ENCODE data around the gene GPR4.
"Not testable (repeated sequence)": the region's sequence is repeated elsewhere in the genome, so short reads cannot be mapped to it uniquely, and the experiment has no call there.

GPR4 gene

GRCh38 chr19:45621976-45622503 lies 20.0 kb upstream of the GPR4 start:
- FAIRE-seq = no peak

DNA sequence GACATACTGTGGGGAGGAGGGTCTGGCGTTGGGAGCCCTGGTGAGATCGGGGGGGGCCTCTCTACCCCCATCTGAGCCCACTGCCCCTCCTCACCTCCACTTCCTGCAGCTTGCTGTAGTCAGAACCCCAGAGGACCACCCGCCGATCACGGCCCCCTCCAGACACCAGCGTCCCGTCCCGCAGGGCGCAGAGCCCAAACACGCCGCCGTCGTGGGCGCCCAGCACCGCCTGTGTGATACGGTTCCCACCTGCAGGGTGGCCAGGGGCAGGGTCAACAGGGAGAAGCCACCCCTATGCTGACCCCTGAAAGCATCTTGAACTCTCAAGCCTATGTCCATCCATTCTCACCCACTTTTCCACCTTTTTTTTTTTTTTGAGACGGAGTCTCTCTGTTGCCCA lies 19.4 kb upstream of the GPR4 start:
- FAIRE-seq = no peak

- FAIRE-seq = no peak
Measured at GRCh38 chr19:45616704-45617017, 14.6 kb upstream of the GPR4 start.

DNA sequence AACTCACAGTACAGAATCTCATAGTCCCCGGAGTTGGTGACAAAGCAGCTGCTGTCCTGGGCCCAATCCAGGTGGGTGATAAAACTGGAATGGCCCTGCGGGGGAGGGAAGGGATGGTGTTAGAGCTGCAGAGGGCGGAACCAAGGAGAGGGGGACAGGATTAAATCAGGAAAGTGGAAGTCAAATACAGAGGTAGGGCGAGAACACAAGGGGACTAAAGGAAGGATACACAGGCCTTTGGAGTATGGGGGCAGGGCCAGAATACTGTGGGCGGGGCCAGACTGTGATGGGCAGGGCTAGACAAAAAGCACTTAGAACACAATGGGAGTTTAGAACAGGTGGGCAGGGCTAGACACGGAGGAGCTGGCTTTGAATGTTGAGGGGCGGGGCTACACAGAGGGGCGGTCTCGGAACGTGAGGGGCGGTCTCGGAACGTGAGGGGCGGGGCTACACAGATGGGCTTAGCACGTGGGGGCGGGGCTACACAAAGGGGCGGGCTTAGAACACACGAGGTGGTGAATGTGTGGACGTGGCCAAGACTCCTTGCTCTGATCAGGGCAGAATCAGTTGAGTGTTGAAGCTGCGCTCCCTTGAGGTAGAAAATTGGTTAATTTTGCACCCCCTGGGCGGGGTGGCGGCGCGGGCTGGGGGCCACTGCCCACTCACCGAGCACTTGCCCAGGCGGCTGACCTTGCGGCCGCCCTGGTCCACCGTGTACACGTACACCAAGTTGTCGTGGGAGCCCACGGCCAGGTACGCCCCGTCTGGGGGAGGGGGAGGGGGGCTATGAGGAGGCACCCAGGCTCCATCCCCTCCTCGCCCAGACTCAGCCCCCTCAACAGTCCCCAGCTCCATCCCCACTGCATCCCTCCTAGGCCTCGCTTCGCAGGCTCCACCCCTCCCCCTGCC lies 14.0 kb upstream of the GPR4 start:
- FAIRE-seq = peak; percentile 33

DNA sequence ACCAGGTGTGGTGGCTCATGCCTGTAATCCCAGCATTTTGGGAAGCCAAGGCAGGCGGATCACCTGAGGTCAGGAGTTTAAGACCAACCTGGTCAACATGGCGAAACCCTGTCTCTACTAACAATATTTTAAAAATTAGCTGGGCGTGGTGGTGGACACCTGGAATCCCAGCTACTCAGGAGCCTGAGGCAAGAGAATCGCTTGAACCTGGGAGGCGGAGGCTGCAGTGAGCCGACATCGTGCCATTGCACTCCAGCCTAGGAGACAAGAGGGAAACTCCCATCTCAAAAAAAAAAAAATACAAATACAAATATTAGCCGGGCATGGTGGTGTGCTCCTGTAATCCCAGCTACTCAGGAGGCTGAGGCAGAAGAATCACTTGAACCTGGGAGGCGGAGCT lies 13.0 kb upstream of the GPR4 start:
- FAIRE-seq = not testable (repeated sequence)

DNA sequence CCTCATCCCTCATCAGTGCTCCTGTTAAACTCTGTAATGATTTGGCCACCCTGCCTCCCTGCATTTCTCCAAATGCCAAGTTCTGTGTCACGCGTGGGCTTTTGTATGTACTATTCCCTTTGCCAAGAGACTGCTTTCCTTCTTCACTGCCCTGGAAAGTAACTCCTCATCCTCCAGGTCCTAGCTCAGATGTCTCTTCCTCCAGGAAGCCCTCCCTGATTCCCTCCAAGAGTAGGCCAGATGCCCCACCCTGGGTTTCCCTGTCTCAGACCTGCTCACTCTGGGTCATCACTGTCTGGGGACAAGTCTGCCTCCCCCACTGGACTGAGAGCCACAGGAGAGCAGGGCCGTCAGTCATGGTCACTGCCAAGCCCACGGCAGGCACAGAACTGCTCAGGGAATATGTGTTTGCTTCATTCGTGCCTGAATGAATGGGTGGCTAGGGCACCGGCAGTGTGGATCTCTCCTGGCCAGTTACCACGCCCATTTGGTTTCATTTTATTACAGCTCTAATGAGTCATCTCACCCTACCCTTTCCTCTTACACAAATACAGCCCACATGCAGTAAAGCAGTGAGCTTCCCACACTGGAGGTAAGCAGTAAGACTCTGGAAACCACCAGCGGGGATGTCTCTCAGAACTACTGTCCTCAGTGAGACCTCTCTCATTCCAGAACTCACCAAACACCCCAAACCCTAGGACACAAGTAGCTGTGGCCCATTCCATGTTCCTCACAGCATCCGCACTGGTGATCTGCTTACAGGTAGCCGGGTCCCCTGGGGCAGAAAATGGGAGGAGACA lies 12.1 kb upstream of the GPR4 start:
- FAIRE-seq = no peak

DNA sequence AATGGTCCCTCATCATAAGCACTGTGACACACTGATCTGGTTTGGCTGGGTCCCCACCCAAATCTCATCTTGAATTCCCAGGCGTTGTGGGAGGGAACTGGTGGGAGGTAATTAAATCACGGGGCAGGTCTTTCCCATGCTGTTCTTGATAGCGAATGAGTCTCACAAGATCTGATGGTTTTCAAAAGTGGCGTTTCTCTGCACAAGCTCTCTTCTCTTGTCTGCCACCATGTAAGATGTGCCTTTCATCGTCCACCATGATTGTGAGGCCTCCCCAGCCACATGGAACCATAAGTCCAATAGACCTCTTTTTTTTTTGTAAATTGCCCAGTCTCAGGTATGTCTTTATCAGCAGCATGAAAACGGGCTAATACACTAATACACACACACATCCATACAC lies 6.9 kb upstream of the GPR4 start:
- no peak for FAIRE-seq

DNA sequence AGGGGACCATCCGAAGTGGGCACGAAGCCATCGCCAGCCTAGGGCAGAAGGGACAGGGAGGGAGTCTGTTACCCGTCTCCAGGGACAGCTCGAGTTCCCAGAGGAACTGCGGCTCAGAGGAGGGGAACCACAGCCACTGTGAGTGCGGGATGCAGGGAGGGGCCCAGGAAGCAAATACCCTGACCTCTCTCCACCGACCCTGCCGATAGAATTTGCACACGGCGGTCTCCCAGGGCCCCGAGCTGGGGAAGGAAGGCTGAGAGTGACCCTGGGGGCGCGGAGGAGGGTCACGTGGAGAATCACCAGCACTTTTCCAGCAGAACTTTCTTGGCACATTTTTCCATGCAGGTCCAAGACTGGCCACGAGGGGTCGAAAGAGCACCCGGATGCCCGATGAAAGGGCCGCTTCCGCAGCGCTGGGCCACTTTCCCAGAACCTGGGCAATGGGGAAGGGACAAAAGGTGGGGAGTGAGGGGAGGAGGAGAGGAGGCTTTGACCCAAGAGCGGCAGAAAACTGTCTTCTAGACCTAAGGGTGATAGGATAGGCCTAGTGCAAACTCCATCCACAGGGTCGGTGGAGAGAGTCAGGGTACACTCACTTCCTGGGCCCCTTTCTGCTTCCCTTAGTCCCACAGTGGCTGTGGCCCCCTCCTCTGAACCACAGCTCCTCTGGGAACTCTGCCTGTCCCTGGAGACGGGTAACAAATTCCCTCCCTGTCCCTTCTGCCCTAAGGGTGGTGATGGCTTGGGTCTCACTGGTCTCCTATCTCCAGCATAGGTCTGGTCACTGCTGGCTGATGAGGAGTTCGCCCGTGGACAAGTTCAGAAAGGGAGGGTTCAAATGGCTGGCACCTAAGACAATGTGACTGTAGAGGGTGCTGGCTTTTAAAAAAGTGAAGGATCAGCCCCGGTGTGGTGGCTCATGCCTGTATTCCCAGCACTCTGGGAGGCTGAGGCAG lies 5.3 kb upstream of the GPR4 start:
- no peak for FAIRE-seq

- FAIRE-seq = no peak
Measured at GRCh38 chr19:45601115-45601514, 897 bp downstream of the GPR4 start.

GRCh38 chr19:45600340-45600885 lies 1.6 kb downstream of the GPR4 start:
- no peak for FAIRE-seq

GRCh38 chr19:45599286-45599685 lies 2.7 kb downstream of the GPR4 start:
- no peak for FAIRE-seq

- no peak for FAIRE-seq
Measured at GRCh38 chr19:45598267-45599001, 3.6 kb downstream of the GPR4 start.

DNA sequence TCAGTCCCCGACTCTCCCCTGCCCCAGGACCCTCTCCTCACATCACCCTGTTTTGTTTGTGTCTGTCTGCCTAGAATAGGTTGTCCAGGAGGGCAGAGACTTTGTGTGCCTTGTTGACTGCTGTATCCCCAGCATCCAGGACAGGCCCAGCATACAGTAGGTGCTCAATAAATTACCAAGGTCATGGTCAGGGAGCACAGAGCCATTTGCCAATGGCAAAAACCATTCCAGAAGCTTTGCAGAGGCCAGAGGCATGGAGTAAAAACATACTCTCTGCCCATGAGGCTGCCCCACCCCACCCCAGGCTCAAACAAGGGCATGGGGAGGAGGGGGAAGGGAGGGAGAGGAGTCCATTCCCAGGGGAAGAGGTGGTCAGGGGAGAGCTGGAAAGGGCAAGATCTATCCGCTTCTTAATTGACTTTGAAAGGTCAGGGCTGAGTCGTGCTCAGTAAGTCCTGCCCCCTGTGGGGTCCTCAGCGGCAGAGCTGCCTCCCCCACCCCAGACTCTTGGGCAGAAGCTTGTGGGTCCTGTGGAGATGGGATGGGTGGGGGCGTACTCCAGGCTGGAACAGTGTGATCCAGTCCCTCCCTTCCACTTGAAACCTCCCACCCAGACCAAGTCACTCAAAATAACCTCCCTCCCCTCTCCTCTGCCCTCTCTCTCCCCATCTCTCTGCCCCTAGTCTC lies 4.4 kb downstream of the GPR4 start:
- no peak for FAIRE-seq

DNA sequence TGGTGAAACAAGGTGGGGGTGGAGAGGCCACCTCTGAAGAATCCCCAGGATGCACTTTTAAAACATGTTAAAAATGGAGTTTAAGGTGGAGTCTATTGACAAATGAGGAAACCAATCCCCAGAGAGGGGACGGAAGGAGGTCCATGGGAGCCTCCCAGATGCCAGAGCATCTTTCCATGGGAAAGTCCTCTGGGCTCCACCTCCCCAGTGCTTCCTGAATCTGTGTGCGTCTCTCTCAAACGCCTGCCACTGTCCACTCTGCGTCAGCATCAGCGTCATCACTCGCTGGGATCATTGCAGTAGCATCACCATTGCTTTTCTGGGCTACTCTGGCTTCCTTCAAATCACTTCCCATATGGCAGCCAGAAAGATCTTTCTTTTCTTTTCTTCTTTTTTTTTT lies 6.2 kb downstream of the GPR4 start:
- FAIRE-seq = no peak

DNA sequence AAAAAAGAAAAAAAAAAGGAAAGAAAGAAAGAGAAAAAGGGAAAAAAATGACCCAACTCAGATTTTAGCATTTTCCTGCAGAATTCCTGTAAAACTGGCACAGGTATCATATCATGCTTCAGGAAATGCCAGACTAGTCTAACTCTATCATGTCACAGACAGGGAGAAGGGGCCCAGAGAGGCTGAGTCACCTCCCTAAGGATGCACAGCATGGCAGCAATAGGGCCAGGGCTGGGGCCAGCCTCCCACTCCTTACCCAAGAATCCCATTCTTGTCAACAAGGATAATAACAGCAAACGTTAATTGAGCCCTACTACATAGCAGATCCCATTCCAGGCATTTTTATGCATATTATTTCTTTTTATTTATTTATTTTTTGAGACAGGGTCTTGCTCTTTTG lies 8.5 kb downstream of the GPR4 start:
- no peak for FAIRE-seq

GRCh38 chr19:45592366-45592765 lies 9.6 kb downstream of the GPR4 start:
- FAIRE-seq = no peak

DNA sequence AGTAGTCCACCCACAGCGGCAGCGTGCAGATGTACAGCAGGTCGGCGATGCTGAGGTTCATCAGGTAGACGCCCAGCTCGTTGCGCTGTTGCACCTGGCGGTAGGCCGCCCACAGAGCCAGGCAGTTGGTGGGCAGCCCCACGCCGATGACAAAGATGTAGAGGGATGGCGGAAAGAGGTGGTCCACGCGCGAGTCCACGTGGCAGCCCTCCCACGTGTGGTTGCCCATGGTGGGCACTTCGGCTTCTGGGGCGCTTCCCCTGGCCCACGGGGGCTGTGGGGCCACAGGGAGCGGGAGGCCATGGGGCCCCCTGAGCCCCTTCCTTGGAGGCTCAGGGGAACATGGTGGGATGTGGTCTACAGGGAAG lies 10.4 kb downstream of the GPR4 start:
- FAIRE-seq = no peak

DNA sequence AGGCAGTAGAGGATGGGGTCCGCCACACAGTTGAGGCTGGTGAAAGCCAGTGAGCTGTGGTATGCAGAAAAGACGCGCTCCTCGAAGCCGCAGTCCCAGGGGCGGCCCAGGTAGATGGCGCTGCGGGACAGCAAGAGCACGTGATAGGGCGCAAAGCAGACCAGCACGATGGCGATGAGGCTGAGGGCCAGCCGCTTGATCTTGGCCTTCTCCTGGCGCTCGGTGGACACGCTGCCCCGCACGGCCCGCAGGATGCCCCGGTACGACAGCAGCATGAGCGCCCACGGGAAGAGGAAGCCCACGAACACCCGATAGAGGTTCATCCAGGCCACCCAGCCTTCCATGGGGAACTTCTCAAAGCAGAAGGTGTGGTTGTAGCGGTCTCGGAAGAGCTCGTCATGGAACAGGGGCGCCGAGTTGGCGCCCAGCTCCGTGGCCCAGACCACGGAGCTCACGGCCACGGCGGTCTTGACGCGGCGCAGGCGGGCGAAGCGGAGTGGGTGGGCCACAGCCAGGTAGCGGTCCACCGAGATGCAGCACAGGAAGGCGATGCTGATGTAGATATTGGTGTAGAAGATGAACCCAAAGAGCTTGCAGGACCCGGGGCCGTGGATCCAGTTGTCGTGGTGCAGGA lies 10.9 kb downstream of the GPR4 start:
- no peak for FAIRE-seq

- no peak for FAIRE-seq
Measured at GRCh38 chr19:45590300-45591003, 11.6 kb downstream of the GPR4 start.

DNA sequence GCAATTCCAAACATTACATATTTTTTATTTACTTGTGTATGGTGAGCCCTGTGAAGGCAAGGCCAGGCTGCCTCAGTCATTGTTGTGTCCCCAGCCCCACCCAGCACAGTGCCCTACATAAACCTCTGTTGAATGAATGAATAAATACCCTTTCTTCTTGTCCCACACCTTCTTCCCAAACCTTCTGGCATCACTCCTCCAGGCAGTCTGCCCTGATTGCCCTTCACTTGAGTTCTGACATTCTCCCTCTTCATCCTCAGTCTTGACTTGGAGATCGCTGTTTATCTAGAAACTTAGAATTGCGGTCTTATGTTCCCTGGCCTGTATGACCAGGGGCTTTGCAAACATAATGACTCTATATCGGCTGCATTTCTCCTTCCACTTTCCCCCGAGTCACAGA lies 12.2 kb downstream of the GPR4 start:
- no peak for FAIRE-seq

Measured in TTC549 (cell line).